Pancreas (tissue), 10 donors: ENCODE data around the gene KIF7. TPM values are rescaled to one million over a fixed set of nuclear protein-coding genes. Genes with fewer than 3 reads are reported as not detected.

Experiments used
- ATAC-seq, 4 donors: fragments of 200-7000 bp; cut with Tn5 transposase; one replicate each; pipeline versions ENCODE4 v1.8.0 to v1.9.1; 2020; ENCODE audit warnings: mild to moderate bottlenecking in 4 of 4, moderate library complexity in 4 of 4
- DNase-seq, 6 donors: peaks; one replicate each; pipeline ENCODE4 v3.0.0-alpha.2; 2020
- FAIRE-seq: peaks from 2 replicates; lab custom pipeline; 2012; peaks lifted over from hg19 to GRCh38; lab: Jason Lieb, UNC
- H3K27ac ChIP-seq, 4 donors: fragments of 200-600 bp; sonication (generic); 1 replicate in 3 of 4; 2 replicates in 1 of 4; pipeline versions ENCODE4 v1.5.0 to v1.8.0; 2020
- H3K27me3 ChIP-seq, 4 donors: fragments of 200-600 bp; one replicate each; pipeline ENCODE4 v1.8.0; 2021
- H3K36me3 ChIP-seq, 3 donors: fragments of 200-600 bp; sonication (generic) in 1 of 3; one replicate each; pipeline versions ENCODE4 v1.5.0 to v1.8.0; 2020 to 2021
- H3K4me1 ChIP-seq, 3 donors: fragments of 200-600 bp; one replicate each; pipeline ENCODE4 v1.8.0; 2021
- H3K4me3 ChIP-seq, 4 donors: fragments of 200-600 bp; sonication (generic) in 2 of 4; one replicate each; pipeline versions ENCODE4 v1.5.0 to v1.8.0; 2020 to 2021
- H3K9me3 ChIP-seq, 4 donors: fragments of 200-600 bp; one replicate each; pipeline ENCODE4 v1.8.0; 2021
- WGBS, 2 donors: extraction: QIAGEN DNeasy Blood & Tissue Kit; methylation state at CpG; one replicate each; pipeline ENCODE4 v1.1.7; 2013; 5-methylcytosine and 5-hydroxymethylcytosine counted together
- intact Hi-C, 3 donors: fragments of 100-400 bp; cut with DNase I; formaldehyde crosslinking; loops; one replicate each; pipeline versions ENCODE4 v1.11.1 to v1.14.2; 2022
- polyA plus RNA-seq, 2 donors: library from polyadenylated mRNA; stranded (reverse); fragments of 200-250 nt; gene quantifications; one replicate each; pipeline ENCODE4 v1.2.3, GENCODE V29; 2013
- total RNA-seq, 6 donors: library from RNA; stranded (reverse); fragmentation: NEBNext Ultra II Directional in 4 of 6; extraction: Animal tissue kit (Norgen Biotek cat#: 25700) in 4 of 6; gene quantifications; one replicate each; pipeline versions ENCODE4 v1.2.1 to v1.2.4, GENCODE V29; 2021 to 2023
- TF ChIP-seq, protein P1 (sequence below), 4 donors: fragments of 200-600 bp; sonication (generic) in 3 of 4; IDR thresholded peaks; one replicate each; pipeline versions ENCODE4 v1.5.0 to v1.8.0; 2021; ENCODE audit warnings: antibody characterized with exemption in 4 of 4
- donor health status: healthy with polysubstance abuse.
- donor health status: DM: no; HTN: no; CAD: no; lungs with moderate emphysema.
- donor health status: DM: no; HTN: no; CAD: no.
- donor health status: control.
- donor health status: control.
- donor health status: Bipolar disorder and iron deficiency.
- donor health status: DM: yes; HTN: yes; CAD: no.
- donor health status: DM: no; HTN: no; CAD: no.
- donor health status: DM: no; HTN: no; CAD: no.
- donor health status: DM: yes; HTN: yes; CAD: no.

Gene KIF7
- total and polyA plus RNA-seq, 8 donors = 0.43 to 1.5 (median 0.64) TPM

DNA sequence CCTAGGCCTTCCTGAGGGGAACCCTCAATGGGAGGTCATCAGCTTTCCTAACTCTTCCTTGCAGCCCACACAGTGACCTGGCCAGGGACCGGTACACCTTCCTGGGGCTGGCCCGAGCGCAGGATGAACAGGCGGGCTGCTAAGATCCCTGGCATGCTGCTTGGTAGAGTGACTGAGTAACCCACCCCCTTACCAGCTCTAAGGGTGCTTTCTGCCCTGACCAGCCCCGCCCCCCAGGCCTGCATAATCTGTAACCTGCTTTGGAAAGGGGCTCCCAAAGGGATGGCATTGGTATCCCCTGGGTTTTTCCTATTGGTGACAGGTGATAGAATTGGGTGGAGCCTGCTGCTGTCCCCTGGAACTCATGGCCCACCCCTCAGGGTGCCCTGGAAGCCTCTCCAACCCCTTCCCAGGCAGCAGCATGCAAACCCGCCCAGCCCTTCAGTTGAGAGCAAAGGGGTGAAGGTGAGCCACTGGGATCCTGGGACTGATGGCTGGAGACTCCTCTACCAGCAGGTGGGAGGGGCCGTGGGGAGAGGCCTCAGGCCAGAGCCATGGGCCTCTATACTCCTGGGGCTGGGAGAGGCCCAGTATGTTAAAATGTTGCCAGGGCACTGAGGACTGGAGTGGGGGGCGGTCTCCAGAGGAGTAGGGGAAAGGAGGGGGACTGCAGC, 11.1 kb upstream of the KIF7 start:
- Histone ChIP-seq H3K4me1 (peaks cover 0 to 4% (median 0%) of the 10 kb centered on the region in 3 donors), H3K27ac (peak overlapping the region in 2 of 4 donors; percentile 26 to 51), H3K36me3 (no peaks in the 10 kb centered on the region), H3K9me3 (no peaks in the 10 kb centered on the region), H3K27me3 (no peaks in the 10 kb centered on the region), H3K4me3 (no peak overlapping the region)
- WGBS, 2 donors = 96 to 99% methylated on average over 8 of the region's 8 CpGs
- intact Hi-C loops = no loop called here
- DNase-seq = no peak
- no peak for FAIRE-seq
- TF ChIP-seq, protein P1, sequence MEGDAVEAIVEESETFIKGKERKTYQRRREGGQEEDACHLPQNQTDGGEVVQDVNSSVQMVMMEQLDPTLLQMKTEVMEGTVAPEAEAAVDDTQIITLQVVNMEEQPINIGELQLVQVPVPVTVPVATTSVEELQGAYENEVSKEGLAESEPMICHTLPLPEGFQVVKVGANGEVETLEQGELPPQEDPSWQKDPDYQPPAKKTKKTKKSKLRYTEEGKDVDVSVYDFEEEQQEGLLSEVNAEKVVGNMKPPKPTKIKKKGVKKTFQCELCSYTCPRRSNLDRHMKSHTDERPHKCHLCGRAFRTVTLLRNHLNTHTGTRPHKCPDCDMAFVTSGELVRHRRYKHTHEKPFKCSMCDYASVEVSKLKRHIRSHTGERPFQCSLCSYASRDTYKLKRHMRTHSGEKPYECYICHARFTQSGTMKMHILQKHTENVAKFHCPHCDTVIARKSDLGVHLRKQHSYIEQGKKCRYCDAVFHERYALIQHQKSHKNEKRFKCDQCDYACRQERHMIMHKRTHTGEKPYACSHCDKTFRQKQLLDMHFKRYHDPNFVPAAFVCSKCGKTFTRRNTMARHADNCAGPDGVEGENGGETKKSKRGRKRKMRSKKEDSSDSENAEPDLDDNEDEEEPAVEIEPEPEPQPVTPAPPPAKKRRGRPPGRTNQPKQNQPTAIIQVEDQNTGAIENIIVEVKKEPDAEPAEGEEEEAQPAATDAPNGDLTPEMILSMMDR (IDR thresholded peaks at IDR 0.05) = no peak
- peak in 2 of 4 donors; percentile 21 to 23 for ATAC-seq

DNA sequence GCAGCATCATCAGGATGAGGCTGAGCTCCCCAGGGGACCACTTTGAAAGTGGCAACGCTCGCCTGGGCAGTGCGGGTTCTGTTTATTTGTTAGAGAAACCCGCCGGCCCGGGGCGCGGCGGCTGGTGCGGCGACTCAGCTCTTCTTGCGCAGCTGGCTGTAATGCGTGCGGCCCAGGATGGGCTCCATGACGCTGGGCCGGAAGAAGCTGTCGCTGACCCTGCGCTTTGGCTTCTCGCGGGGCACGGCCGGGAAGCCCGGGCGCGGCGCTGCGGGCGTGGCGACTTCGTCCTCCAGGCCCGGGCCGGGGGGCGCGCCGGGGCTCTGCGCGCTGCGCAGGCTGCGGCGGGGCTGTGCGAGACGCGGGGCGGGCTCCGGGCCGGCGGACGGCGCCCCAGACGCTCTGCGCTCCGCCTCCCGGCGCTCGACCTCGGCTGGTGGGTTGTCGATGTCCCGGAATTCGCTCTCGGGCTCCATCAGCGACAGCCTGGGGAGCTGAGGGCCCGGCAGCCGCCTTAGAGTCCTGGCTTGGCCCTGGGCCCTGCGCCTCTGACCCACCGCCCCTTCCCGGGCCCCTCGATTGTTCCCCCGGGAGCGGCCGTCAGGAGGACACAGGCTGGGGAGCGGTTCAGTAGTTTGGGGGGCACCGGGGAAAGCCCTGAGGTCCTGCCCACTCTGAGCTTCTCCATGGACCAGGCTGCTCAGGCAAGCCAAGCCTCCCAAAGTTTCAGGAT, 10.3 kb upstream of the KIF7 start:
- H3K4me1 ChIP-seq = peaks cover 0 to 4% (median 0%) of the 10 kb centered on the region in 3 donors
- peak overlapping the region; percentile 6 to 48 (median 28) for H3K4me3 ChIP-seq
- FAIRE-seq (no peak), ATAC-seq (peak; percentile 62 to 79 (median 71)), DNase-seq (peak in 4 of 6 donors; percentile 48 to 76 (median 54))
- no peaks in the 10 kb centered on the region for H3K9me3 ChIP-seq
- H3K27ac ChIP-seq = peak overlapping the region; percentile 26 to 51 (median 36)
- intact Hi-C loops = no loop called here
- 8 to 9% methylated on average over 50 to 72 of the region's 72 CpGs for WGBS, 2 donors
- TF ChIP-seq, protein P1 (IDR thresholded peaks at IDR 0.05) = no peak
- H3K36me3 ChIP-seq = no peaks in the 10 kb centered on the region
- H3K27me3 ChIP-seq = no peaks in the 10 kb centered on the region

GRCh38 chr15:89664441-89665350, 9.4 kb upstream of the KIF7 start:
- no peak for FAIRE-seq
- Histone ChIP-seq H3K4me1 (peaks cover 0 to 4% (median 0%) of the 10 kb centered on the region in 3 donors), H3K27me3 (no peaks in the 10 kb centered on the region), H3K4me3 (peak overlapping the region in 2 of 4 donors; percentile 44 to 48), H3K9me3 (no peaks in the 10 kb centered on the region), H3K36me3 (no peaks in the 10 kb centered on the region), H3K27ac (no peak overlapping the region)
- intact Hi-C loops = no loop called here
- TF ChIP-seq, protein P1 (IDR thresholded peaks at IDR 0.05) = no peak
- no peak for DNase-seq
- ATAC-seq = no peak
- whole genome bisulfite sequencing, 2 donors = 79 to 80% methylated on average over 13 of the region's 13 CpGs

- intact Hi-C loops = no loop called here
Observed at GRCh38 chr15:89662893-89663626, 7.8 kb upstream of the KIF7 start.

More at GRCh38 chr15:89662893-89663626, 7.8 kb upstream of the KIF7 start:
- 77 to 85% methylated on average over 11 of the region's 11 CpGs for WGBS, 2 donors
- TF ChIP-seq, protein P1 (IDR thresholded peaks at IDR 0.05) = no peak
- FAIRE-seq (no peak), ATAC-seq (peak in 3 of 4 donors; percentile 41 to 67 (median 48)), DNase-seq (peak in 1 of 6 donors; percentile 44)
- Histone ChIP-seq H3K27me3 (no peaks in the 10 kb centered on the region), H3K36me3 (no peaks in the 10 kb centered on the region), H3K9me3 (no peaks in the 10 kb centered on the region), H3K4me1 (peaks cover 0 to 4% (median 0%) of the 10 kb centered on the region in 3 donors), H3K4me3 (no peak overlapping the region), H3K27ac (peak overlapping the region in 1 of 4 donors; percentile 17)
